SK-N-SH (cell line): ENCODE measurements around the gene CDK13.

Experiments
- CHD2 ChIP-seq: fragments of 150-350 bp; IDR thresholded peaks from 2 replicates; pipeline ENCODE4 v1.6.1; 2018; ENCODE audit warnings: low read length; ENCODE audit not compliant: partially characterized antibody
- FOXM1 ChIP-seq: IDR thresholded peaks from 2 replicates; pipeline ENCODE4 v1.4.0; 2012; ENCODE audit warnings: low read depth, mild to moderate bottlenecking
- GATA2 ChIP-seq: sonication (generic); formaldehyde crosslinking; IDR thresholded peaks from 2 replicates; pipeline ENCODE4 v1.5.0; 2020; ENCODE audit warnings: mild to moderate bottlenecking, missing genetic modification reagents
- MEF2A ChIP-seq: IDR thresholded peaks from 2 replicates; pipeline ENCODE4 v1.4.0; 2012; ENCODE audit warnings: low read depth, borderline replicate concordance
- POLR2AphosphoS5 ChIP-seq: IDR thresholded peaks from 2 replicates; pipeline ENCODE4 v1.6.1; 2012; ENCODE audit warnings: low read depth, low read length
- RFX5 ChIP-seq: IDR thresholded peaks from 2 replicates; pipeline ENCODE4 v1.6.1; 2012; ENCODE audit warnings: mild to moderate bottlenecking, improper control_type of control experiment, low read length
- TAF1 ChIP-seq: IDR thresholded peaks from 2 replicates; pipeline ENCODE4 v1.6.1; 2012; ENCODE audit warnings: low read depth, mild to moderate bottlenecking, low read length, moderate library complexity, borderline replicate concordance
- YY1 ChIP-seq: IDR thresholded peaks from 2 replicates; pipeline ENCODE4 v1.4.0; 2012; ENCODE audit warnings: low read depth, mild to moderate bottlenecking
- TF ChIP-seq, protein P1 (sequence below): fragments of 200-600 bp; sonication (generic); IDR thresholded peaks from 2 replicates; pipeline ENCODE4 v1.6.1; 2017; ENCODE audit warnings: antibody characterized with exemption, mild to moderate bottlenecking, moderate library complexity
- TF ChIP-seq, protein P2 (sequence below): IDR thresholded peaks from 2 replicates; pipeline ENCODE4; 2012
- TF ChIP-seq, protein P3 (sequence below): fragments of 150-350 bp; IDR thresholded peaks from 2 replicates; pipeline ENCODE4 v1.6.1; 2017; ENCODE audit warnings: antibody characterized with exemption, low read length, low read depth, borderline replicate concordance
- TF ChIP-seq, protein P4 (sequence below): IDR thresholded peaks from 2 replicates; pipeline ENCODE4 v1.4.0; 2012; ENCODE audit warnings: low read depth
- TF ChIP-seq, protein P5 (sequence below): IDR thresholded peaks from 2 replicates; pipeline ENCODE4 v1.6.1; 2012; ENCODE audit warnings: mild to moderate bottlenecking, low read depth, low read length, moderate library complexity
- TF ChIP-seq, protein P6 (sequence below): IDR thresholded peaks from 2 replicates; pipeline ENCODE4 v1.4.0; 2012; ENCODE audit warnings: low read depth, borderline replicate concordance

DNA sequence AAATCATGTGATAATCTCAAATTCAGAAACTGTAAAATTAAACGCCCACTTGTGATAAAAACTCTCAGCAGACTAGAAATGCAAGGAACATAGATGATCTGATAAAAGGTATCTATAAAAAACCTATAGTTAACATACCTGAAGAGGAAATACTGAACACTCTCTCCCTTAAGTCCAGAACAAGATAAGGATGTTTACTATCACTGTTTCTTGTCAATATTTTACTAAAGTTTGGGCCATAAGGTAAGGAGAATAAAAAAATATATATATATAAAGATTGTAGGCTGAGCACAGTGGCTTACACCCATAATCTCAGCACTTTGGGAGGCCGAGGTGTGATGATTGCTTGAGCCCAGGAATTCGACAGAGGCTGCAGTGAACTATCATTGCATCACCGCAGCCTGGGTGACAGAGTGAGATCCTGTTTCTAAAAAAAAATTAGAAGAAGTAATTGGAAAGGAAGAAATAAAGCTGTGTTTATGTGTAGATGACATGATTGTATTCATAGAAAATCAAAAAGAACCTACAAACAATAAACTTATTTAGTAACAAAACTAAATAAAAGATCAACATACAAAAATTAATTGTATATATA, 155.9 kb downstream of the CDK13 start:
- TF ChIP-seq, protein P1, sequence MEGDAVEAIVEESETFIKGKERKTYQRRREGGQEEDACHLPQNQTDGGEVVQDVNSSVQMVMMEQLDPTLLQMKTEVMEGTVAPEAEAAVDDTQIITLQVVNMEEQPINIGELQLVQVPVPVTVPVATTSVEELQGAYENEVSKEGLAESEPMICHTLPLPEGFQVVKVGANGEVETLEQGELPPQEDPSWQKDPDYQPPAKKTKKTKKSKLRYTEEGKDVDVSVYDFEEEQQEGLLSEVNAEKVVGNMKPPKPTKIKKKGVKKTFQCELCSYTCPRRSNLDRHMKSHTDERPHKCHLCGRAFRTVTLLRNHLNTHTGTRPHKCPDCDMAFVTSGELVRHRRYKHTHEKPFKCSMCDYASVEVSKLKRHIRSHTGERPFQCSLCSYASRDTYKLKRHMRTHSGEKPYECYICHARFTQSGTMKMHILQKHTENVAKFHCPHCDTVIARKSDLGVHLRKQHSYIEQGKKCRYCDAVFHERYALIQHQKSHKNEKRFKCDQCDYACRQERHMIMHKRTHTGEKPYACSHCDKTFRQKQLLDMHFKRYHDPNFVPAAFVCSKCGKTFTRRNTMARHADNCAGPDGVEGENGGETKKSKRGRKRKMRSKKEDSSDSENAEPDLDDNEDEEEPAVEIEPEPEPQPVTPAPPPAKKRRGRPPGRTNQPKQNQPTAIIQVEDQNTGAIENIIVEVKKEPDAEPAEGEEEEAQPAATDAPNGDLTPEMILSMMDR, result no peak
- TF ChIP-seq, protein P2, sequence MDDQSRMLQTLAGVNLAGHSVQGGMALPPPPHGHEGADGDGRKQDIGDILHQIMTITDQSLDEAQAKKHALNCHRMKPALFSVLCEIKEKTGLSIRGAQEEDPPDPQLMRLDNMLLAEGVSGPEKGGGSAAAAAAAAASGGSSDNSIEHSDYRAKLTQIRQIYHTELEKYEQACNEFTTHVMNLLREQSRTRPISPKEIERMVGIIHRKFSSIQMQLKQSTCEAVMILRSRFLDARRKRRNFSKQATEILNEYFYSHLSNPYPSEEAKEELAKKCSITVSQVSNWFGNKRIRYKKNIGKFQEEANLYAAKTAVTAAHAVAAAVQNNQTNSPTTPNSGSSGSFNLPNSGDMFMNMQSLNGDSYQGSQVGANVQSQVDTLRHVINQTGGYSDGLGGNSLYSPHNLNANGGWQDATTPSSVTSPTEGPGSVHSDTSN, result no peak
- TF ChIP-seq YY1 (no peak), TAF1 (no peak), MEF2A (no peak), FOXM1 (no peak), CHD2 (no peak), RFX5 (no peak), POLR2AphosphoS5 (no peak), GATA2 (CRISPR knock-in tag) (no peak)
- TF ChIP-seq, protein P3, sequence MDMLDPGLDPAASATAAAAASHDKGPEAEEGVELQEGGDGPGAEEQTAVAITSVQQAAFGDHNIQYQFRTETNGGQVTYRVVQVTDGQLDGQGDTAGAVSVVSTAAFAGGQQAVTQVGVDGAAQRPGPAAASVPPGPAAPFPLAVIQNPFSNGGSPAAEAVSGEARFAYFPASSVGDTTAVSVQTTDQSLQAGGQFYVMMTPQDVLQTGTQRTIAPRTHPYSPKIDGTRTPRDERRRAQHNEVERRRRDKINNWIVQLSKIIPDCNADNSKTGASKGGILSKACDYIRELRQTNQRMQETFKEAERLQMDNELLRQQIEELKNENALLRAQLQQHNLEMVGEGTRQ, result no peak
- TF ChIP-seq, protein P4, sequence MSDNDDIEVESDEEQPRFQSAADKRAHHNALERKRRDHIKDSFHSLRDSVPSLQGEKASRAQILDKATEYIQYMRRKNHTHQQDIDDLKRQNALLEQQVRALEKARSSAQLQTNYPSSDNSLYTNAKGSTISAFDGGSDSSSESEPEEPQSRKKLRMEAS, result no peak
- TF ChIP-seq, protein P5, sequence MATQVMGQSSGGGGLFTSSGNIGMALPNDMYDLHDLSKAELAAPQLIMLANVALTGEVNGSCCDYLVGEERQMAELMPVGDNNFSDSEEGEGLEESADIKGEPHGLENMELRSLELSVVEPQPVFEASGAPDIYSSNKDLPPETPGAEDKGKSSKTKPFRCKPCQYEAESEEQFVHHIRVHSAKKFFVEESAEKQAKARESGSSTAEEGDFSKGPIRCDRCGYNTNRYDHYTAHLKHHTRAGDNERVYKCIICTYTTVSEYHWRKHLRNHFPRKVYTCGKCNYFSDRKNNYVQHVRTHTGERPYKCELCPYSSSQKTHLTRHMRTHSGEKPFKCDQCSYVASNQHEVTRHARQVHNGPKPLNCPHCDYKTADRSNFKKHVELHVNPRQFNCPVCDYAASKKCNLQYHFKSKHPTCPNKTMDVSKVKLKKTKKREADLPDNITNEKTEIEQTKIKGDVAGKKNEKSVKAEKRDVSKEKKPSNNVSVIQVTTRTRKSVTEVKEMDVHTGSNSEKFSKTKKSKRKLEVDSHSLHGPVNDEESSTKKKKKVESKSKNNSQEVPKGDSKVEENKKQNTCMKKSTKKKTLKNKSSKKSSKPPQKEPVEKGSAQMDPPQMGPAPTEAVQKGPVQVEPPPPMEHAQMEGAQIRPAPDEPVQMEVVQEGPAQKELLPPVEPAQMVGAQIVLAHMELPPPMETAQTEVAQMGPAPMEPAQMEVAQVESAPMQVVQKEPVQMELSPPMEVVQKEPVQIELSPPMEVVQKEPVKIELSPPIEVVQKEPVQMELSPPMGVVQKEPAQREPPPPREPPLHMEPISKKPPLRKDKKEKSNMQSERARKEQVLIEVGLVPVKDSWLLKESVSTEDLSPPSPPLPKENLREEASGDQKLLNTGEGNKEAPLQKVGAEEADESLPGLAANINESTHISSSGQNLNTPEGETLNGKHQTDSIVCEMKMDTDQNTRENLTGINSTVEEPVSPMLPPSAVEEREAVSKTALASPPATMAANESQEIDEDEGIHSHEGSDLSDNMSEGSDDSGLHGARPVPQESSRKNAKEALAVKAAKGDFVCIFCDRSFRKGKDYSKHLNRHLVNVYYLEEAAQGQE, result no peak
- TF ChIP-seq, protein P6, sequence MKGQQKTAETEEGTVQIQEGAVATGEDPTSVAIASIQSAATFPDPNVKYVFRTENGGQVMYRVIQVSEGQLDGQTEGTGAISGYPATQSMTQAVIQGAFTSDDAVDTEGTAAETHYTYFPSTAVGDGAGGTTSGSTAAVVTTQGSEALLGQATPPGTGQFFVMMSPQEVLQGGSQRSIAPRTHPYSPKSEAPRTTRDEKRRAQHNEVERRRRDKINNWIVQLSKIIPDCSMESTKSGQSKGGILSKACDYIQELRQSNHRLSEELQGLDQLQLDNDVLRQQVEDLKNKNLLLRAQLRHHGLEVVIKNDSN, result no peak
